K562 (cell line): Measurements from ENCODE around the gene TRPV5. TPM values are rescaled to one million over a fixed set of nuclear protein-coding genes. Genes with fewer than 3 reads are reported as not detected.

Experiments used
- BDP1 ChIP-seq: IDR thresholded peaks from 3 replicates; pipeline ENCODE4 v1.6.1; 2011; ENCODE audit not compliant: insufficient read length, insufficient read depth
- CBFA2T2 ChIP-seq: fragments of 450-650 bp; conservative IDR thresholded peaks from 2 replicates; pipeline ENCODE4 v1.6.1; 2017; ENCODE audit warnings: mild to moderate bottlenecking
- CHD4 ChIP-seq: fragments of 200-600 bp; sonication (generic); IDR thresholded peaks from 3 replicates; pipeline ENCODE4 v1.6.1; 2012; ENCODE audit warnings: low read depth, mild to moderate bottlenecking, mixed read lengths, low read length, inconsistent platforms; ENCODE audit not compliant: insufficient read depth, insufficient replicate concordance, poor library complexity, severe bottlenecking
- HOXB6 ChIP-seq: fragments of 250-450 bp; sonication (Bioruptor Pico); IDR thresholded peaks from 2 replicates; pipeline ENCODE4 v1.5.1; 2022; ENCODE audit warnings: mild to moderate bottlenecking, borderline replicate concordance
- KHSRP ChIP-seq: fragments of 450-650 bp; IDR thresholded peaks from 2 replicates; pipeline ENCODE4 v1.6.1; 2017
- MEF2A ChIP-seq: IDR thresholded peaks from 2 replicates; pipeline ENCODE4 v1.6.1; 2011; ENCODE audit warnings: low read depth, mild to moderate bottlenecking, low read length, moderate library complexity; ENCODE audit not compliant: control insufficient read depth
- MTA3 ChIP-seq: fragments of 450-650 bp; formaldehyde crosslinking; IDR thresholded peaks from 2 replicates; pipeline ENCODE4 v1.6.1; 2017; ENCODE audit warnings: mild to moderate bottlenecking, borderline replicate concordance
- PHF8 ChIP-seq: fragments of 200-600 bp; sonication (generic); IDR thresholded peaks from 2 replicates; pipeline ENCODE4 v1.6.1; 2012; ENCODE audit warnings: mixed run types, mild to moderate bottlenecking, inconsistent platforms, low read length, moderate library complexity, borderline replicate concordance
- POLR2A ChIP-seq: fragments of 450-650 bp; conservative IDR thresholded peaks from 2 replicates; pipeline ENCODE4 v1.6.1; 2016
- RBM34 ChIP-seq: fragments of 200-400 bp; formaldehyde crosslinking; IDR thresholded peaks from 2 replicates; pipeline ENCODE4 v1.6.1; 2018; ENCODE audit warnings: low read length, borderline replicate concordance; ENCODE audit not compliant: insufficient read depth
- RFX7 ChIP-seq: fragments of 250-450 bp; sonication (Bioruptor Pico); IDR thresholded peaks from 2 replicates; pipeline ENCODE4 v1.5.1; 2021; ENCODE audit warnings: mild to moderate bottlenecking
- SMARCA4 ChIP-seq: fragments of 450-650 bp; IDR thresholded peaks from 2 replicates; pipeline ENCODE4 v1.6.1; 2016
- TAL1 ChIP-seq: fragments of 450-650 bp; IDR thresholded peaks from 2 replicates; pipeline ENCODE4 v1.6.1; 2016; ENCODE audit warnings: mild to moderate bottlenecking
- ZEB2 ChIP-seq: fragments of 450-650 bp; IDR thresholded peaks from 2 replicates; pipeline ENCODE4 v1.6.1; 2016
- ZNF184 ChIP-seq: sonication (generic); formaldehyde crosslinking; IDR thresholded peaks from 2 replicates; pipeline ENCODE4 v1.5.0; 2020; ENCODE audit warnings: missing genetic modification reagents
- ZNF311 ChIP-seq: fragments of 250-450 bp; sonication (Bioruptor Pico); IDR thresholded peaks from 2 replicates; pipeline ENCODE4 v1.4.0; 2020; ENCODE audit warnings: mild to moderate bottlenecking, moderate library complexity
- ZNF592 ChIP-seq: fragments of 450-650 bp; IDR thresholded peaks from 2 replicates; pipeline ENCODE4 v1.6.1; 2017; ENCODE audit warnings: antibody characterized with exemption, mild to moderate bottlenecking
- ZNF77 ChIP-seq: fragments of 250-450 bp; sonication (Bioruptor Pico); IDR thresholded peaks from 2 replicates; pipeline ENCODE4 v1.5.0; 2020
- ZNF79 ChIP-seq: fragments of 250-450 bp; sonication (Bioruptor Pico); IDR thresholded peaks from 2 replicates; pipeline ENCODE4 v1.4.0; 2020; ENCODE audit warnings: low read depth, mild to moderate bottlenecking, moderate library complexity
- polyA plus RNA-seq, 8 experiments: library from polyadenylated mRNA; depleted of rRNA in 4 of 8; stranded (reverse) in 5 of 8; unstranded in 3 of 8; fragments of >200 nt; fragmentation: Nextera tagmentation in 2 of 8; fragmentation: Illumina TruSeq in 1 of 8; extraction: Ambion mirVana in 2 of 8; extraction: Trizol in 1 of 8; gene quantifications; 2 replicates each; pipeline versions ENCODE4 v1.2.1 to v1.2.3, GENCODE V29; 2011 to 2014; ENCODE audit warnings: inconsistent platforms in 1 of 8, missing spikeins in 1 of 8
- total RNA-seq, 7 experiments: library from RNA; depleted of rRNA in 6 of 7; stranded (reverse); fragments of >200 nt in 6 of 7; fragmentation: Illumina TruSeq in 2 of 7; extraction: Trizol in 2 of 7; gene quantifications; 2 replicates each; pipeline versions ENCODE4 v1.2.1 to v1.2.3, GENCODE V29; 2011 to 2021; ENCODE audit warnings: low replicate concordance in 1 of 7
- TF ChIP-seq, protein P1 (sequence below): fragments of 450-650 bp; formaldehyde crosslinking; IDR thresholded peaks from 2 replicates; pipeline ENCODE4 v1.4.0; 2020; ENCODE audit warnings: mild to moderate bottlenecking, moderate library complexity

Gene TRPV5
- total and polyA plus RNA-seq, 9 of the 15 experiments (the other 6 are each of a cell fraction or from before 2014, with no cell fraction given), result not detected

- TF ChIP-seq ZNF592 (0 out of 2 replicates have a peak, but pooled peaks have one; percentile 44), BDP1 (no peak), CBFA2T2 (peak; percentile 93), ZNF79 (CRISPR knock-in tag) (no peak), TAL1 (peak; percentile 91), ZNF311 (CRISPR knock-in tag) (no peak), PHF8 (peak; percentile 76; the same call in 1 of the 2 replicates), MEF2A (0 out of 2 replicates have a peak, but pooled peaks have one; percentile 44), MTA3 (peak; percentile 87; the same call in 1 of the 2 replicates), KHSRP (no peak), RFX7 (no peak), ZNF184 (CRISPR knock-in tag) (no peak), ZEB2 (peak; percentile 61; the same call in 1 of the 2 replicates), HOXB6 (CRISPR knock-in tag) (no peak), POLR2A (peak; percentile 81), SMARCA4 (peak; percentile 96), ZNF77 (CRISPR knock-in tag) (no peak), RBM34 (no peak), CHD4 (no peak)
- TF ChIP-seq, protein P1, sequence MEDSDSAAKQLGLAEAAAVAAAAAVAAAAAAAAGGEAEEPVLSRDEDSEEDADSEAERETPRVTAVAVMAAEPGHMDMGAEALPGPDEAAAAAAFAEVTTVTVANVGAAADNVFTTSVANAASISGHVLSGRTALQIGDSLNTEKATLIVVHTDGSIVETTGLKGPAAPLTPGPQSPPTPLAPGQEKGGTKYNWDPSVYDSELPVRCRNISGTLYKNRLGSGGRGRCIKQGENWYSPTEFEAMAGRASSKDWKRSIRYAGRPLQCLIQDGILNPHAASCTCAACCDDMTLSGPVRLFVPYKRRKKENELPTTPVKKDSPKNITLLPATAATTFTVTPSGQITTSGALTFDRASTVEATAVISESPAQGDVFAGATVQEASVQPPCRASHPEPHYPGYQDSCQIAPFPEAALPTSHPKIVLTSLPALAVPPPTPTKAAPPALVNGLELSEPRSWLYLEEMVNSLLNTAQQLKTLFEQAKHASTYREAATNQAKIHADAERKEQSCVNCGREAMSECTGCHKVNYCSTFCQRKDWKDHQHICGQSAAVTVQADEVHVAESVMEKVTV, result no peak
Measured at GRCh38 chr7:142961973-142962926, 28.7 kb upstream of the TRPV5 start, which contains the start of gene KEL (continued).
